PFSK-1 (cell line): Measurements from ENCODE around the gene VARS1.

ENCODE experiments used
- FOXP2 ChIP-seq: optimal IDR thresholded peaks from 2 replicates; pipeline ENCODE3; 2011; ENCODE audit warnings: borderline replicate concordance, control low read depth, inconsistent platforms; ENCODE audit not compliant: insufficient read depth; ENCODE audit errors: extremely low read length, extremely low read depth
- POLR2AphosphoS5 ChIP-seq: IDR thresholded peaks from 2 replicates; pipeline ENCODE4 v1.6.1; 2012; ENCODE audit warnings: low read depth, mild to moderate bottlenecking, control low read depth, low read length, moderate library complexity
- REST ChIP-seq, 2 experiments: IDR thresholded peaks; 2 replicates each; pipeline versions ENCODE4 v1.6.1 to v1.8.0; 2011 to 2012; ENCODE audit warnings: low read depth in 2 of 2, low read length in 2 of 2, control low read depth in 1 of 2, inconsistent platforms in 1 of 2, mild to moderate bottlenecking in 1 of 2, moderate library complexity in 1 of 2; ENCODE audit not compliant: insufficient read depth in 1 of 2
- SIN3A ChIP-seq: IDR thresholded peaks from 2 replicates; pipeline ENCODE4 v1.6.1; 2012; ENCODE audit warnings: mild to moderate bottlenecking, low read length, moderate library complexity, borderline replicate concordance; ENCODE audit not compliant: insufficient read depth
- TAF1 ChIP-seq: IDR thresholded peaks from 2 replicates; pipeline ENCODE4 v1.6.1; 2012; ENCODE audit warnings: low read length, control low read depth, borderline replicate concordance; ENCODE audit not compliant: insufficient read depth

VARS1 gene

GRCh38 chr6:31780507-31781243, 14.9 kb downstream of the VARS1 start:
- no peak for TF ChIP-seq FOXP2
- TF ChIP-seq SIN3A: no peak
- no peak for TF ChIP-seq TAF1
- TF ChIP-seq POLR2AphosphoS5: no peak
- TF ChIP-seq REST (IDR thresholded peaks at IDR 0.05; ENCODE audit: insufficient read depth in 1 of 2, low read depth in 2 of 2, low read length in 2 of 2): no peak

GRCh38 chr6:31779908-31780307, 15.6 kb downstream of the VARS1 start:
- TF ChIP-seq POLR2AphosphoS5 (no peak), REST (IDR thresholded peaks at IDR 0.05; ENCODE audit: insufficient read depth in 1 of 2, low read depth in 2 of 2, low read length in 2 of 2) (no peak), TAF1 (no peak), SIN3A (no peak), FOXP2 (no peak)

- no peak for TF ChIP-seq SIN3A
- TF ChIP-seq REST (IDR thresholded peaks at IDR 0.05; ENCODE audit: insufficient read depth in 1 of 2, low read depth in 2 of 2, low read length in 2 of 2): no peak
- no peak for TF ChIP-seq TAF1
- no peak for TF ChIP-seq POLR2AphosphoS5
- TF ChIP-seq FOXP2: no peak
Observed at GRCh38 chr6:31778999-31779885, 16.3 kb downstream of the VARS1 start.

GRCh38 chr6:31778193-31778592, 17.4 kb downstream of the VARS1 start:
- TF ChIP-seq REST (IDR thresholded peaks at IDR 0.05; ENCODE audit: insufficient read depth in 1 of 2, low read depth in 2 of 2, low read length in 2 of 2): no peak
- no peak for TF ChIP-seq SIN3A
- TF ChIP-seq TAF1: no peak
- no peak for TF ChIP-seq POLR2AphosphoS5
- TF ChIP-seq FOXP2: no peak
